Measurements from ENCODE around the gene MAD1L1. TPM values are rescaled to one million over a fixed set of nuclear protein-coding genes. Genes with fewer than 3 reads are reported as not detected.

The MAD1L1 gene
- total and polyA plus RNA-seq, 2 donors (not counting 3 experiments of a cell fraction or from before 2014, with no cell fraction given) = 34.1 to 42.3 TPM

- dilution Hi-C loops (cut with MboI; ENCODE audit: extremely low pct_ligation_motif_present, low sequenced_read_pairs) = no loop called here
- DNase-seq (ENCODE audit: low read depth, low spot score) (no peak), FAIRE-seq (no peak)
- no peaks in the 10 kb centered on the region for H3K27me3 ChIP-seq (ENCODE audit: control insufficient read depth in 2 of 2, insufficient read depth in 2 of 2, low read length in 2 of 2)
- no peak overlapping the region for H3K4me3 ChIP-seq (replicated peaks in 1 of 3; ENCODE audit: insufficient read depth in 1 of 3, low read depth in 1 of 3, low read length in 3 of 3)
- no peaks in the 10 kb centered on the region for H3K36me3 ChIP-seq (ENCODE audit: control insufficient read depth in 2 of 2, extremely low read depth in 1 of 2, insufficient read depth in 2 of 2, low read length in 2 of 2)
- no TSS peak for BruUV-seq (replicated peaks)
- intact Hi-C loops (cut with micrococcal nuclease) = no loop called here
- no peak for TF ChIP-seq GATA2 (IDR thresholded peaks at IDR 0.05; ENCODE audit: insufficient read depth, insufficient read length, low read depth, low read length)
- no peaks in the 10 kb centered on the region for H3K9me3 ChIP-seq (replicated peaks; ENCODE audit: control insufficient read depth, insufficient read depth, low read length)
- H3K4me2 ChIP-seq (ENCODE audit: insufficient read depth, low read length) = no peak overlapping the region
- H3K9me1 ChIP-seq (replicated peaks; ENCODE audit: control insufficient read depth, extremely low read depth, insufficient read depth, low read length) = no peaks in the 10 kb centered on the region
- no peak overlapping the region for H3K27ac ChIP-seq (ENCODE audit: insufficient read depth, low read depth, low read length)
- CTCF ChIA-PET = no interaction called here
- no peaks in the 10 kb centered on the region for H3K4me1 ChIP-seq (ENCODE audit: control insufficient read depth, extremely low read depth, insufficient read depth, low read length)
- no peak overlapping the region for H2AFZ ChIP-seq (ENCODE audit: low read depth, low read length)
- no peaks in the 10 kb centered on the region for H4K20me1 ChIP-seq (replicated peaks; ENCODE audit: control insufficient read depth, extremely low read depth, insufficient read depth, low read length)
- H3K79me2 ChIP-seq (ENCODE audit: control insufficient read depth, insufficient read depth, low read length) = no peaks in the 10 kb centered on the region
- no peak overlapping the region for H3K9ac ChIP-seq (replicated peaks; ENCODE audit: extremely low read depth, insufficient read depth, low read length)
- POLR2A ChIA-PET = no interaction called here
Observed at GRCh38 chr7:1863091-1863900, 369.4 kb downstream of the MAD1L1 start.

GRCh38 chr7:1862560-1862959 lies 370.2 kb downstream of the MAD1L1 start:
- Histone ChIP-seq H3K79me2 (ENCODE audit: control insufficient read depth, insufficient read depth, low read length) (no peaks in the 10 kb centered on the region), H3K27ac (ENCODE audit: insufficient read depth, low read depth, low read length) (no peak overlapping the region), H4K20me1 (replicated peaks; ENCODE audit: control insufficient read depth, extremely low read depth, insufficient read depth, low read length) (no peaks in the 10 kb centered on the region), H2AFZ (ENCODE audit: low read depth, low read length) (no peak overlapping the region), H3K9me1 (replicated peaks; ENCODE audit: control insufficient read depth, extremely low read depth, insufficient read depth, low read length) (no peaks in the 10 kb centered on the region), H3K9me3 (replicated peaks; ENCODE audit: control insufficient read depth, insufficient read depth, low read length) (no peaks in the 10 kb centered on the region), H3K36me3 (ENCODE audit: control insufficient read depth in 2 of 2, extremely low read depth in 1 of 2, insufficient read depth in 2 of 2, low read length in 2 of 2) (no peaks in the 10 kb centered on the region), H3K27me3 (ENCODE audit: control insufficient read depth in 2 of 2, insufficient read depth in 2 of 2, low read length in 2 of 2) (no peaks in the 10 kb centered on the region), H3K4me1 (ENCODE audit: control insufficient read depth, extremely low read depth, insufficient read depth, low read length) (no peaks in the 10 kb centered on the region), H3K9ac (replicated peaks; ENCODE audit: extremely low read depth, insufficient read depth, low read length) (no peak overlapping the region), H3K4me2 (ENCODE audit: insufficient read depth, low read length) (no peak overlapping the region), H3K4me3 (replicated peaks in 1 of 3; ENCODE audit: insufficient read depth in 1 of 3, low read depth in 1 of 3, low read length in 3 of 3) (no peak overlapping the region)
- TF ChIP-seq CTCF (IDR thresholded peaks at IDR 0.05; ENCODE audit: extremely low read depth in 1 of 2, insufficient read depth in 1 of 2, low read depth in 1 of 2, low read length in 2 of 2) (no peak), GATA2 (IDR thresholded peaks at IDR 0.05; ENCODE audit: insufficient read depth, insufficient read length, low read depth, low read length) (no peak)
- no TSS peak for BruUV-seq (replicated peaks)
- dilution Hi-C loops (cut with MboI; ENCODE audit: extremely low pct_ligation_motif_present, low sequenced_read_pairs) (no loop called here), intact Hi-C loops (cut with micrococcal nuclease) (no loop called here)
- CTCF ChIA-PET = no interaction called here
- no peak for DNase-seq (ENCODE audit: low read depth, low spot score)
- no peak for FAIRE-seq
- POLR2A ChIA-PET = no interaction called here
